ENCODE results near the gene CD33. TPM values are rescaled to one million over a fixed set of nuclear protein-coding genes. Genes with fewer than 3 reads are reported as not detected.

The CD33 gene
- total and polyA plus RNA-seq, 7 donors: 0.24 to 3.1 (median 2.0) TPM

GRCh38 chr19:51272183-51272810 is 47.4 kb downstream of the CD33 start:
- H3K4me3 ChIP-seq: no peak overlapping the region
- ATAC-seq: no peak
- H3K27me3 ChIP-seq (ENCODE audit: insufficient read depth in 3 of 3, low read length in 2 of 3): no peaks in the 10 kb centered on the region
- 59 to 63% (median 61%) methylated on average over 6 of the region's 6 CpGs for WGBS, 3 donors
- no peaks in the 10 kb centered on the region for H3K4me1 ChIP-seq
- TF ChIP-seq CTCF (IDR thresholded peaks at IDR 0.05): no peak
- no peaks in the 10 kb centered on the region for H3K36me3 ChIP-seq (ENCODE audit: insufficient read depth in 1 of 2, low read depth in 1 of 2)
- no peak for DNase-seq
- intact Hi-C loops (cut with DNase I): no loop called here
- no peak overlapping the region for H3K27ac ChIP-seq
- H3K9me3 ChIP-seq: no peaks in the 10 kb centered on the region

- no peaks in the 10 kb centered on the region for H3K4me1 ChIP-seq
- intact Hi-C loops (cut with DNase I): no loop called here
- WGBS, 3 donors: 75 to 79% (median 78%) methylated on average over 8 of the region's 8 CpGs
- DNase-seq (no peak), ATAC-seq (no peak)
- TF ChIP-seq CTCF (IDR thresholded peaks at IDR 0.05): no peak
- H3K27ac ChIP-seq: no peak overlapping the region
- no peaks in the 10 kb centered on the region for H3K27me3 ChIP-seq (ENCODE audit: insufficient read depth in 3 of 3, low read length in 2 of 3)
- H3K9me3 ChIP-seq: no peaks in the 10 kb centered on the region
- H3K4me3 ChIP-seq: no peak overlapping the region
- H3K36me3 ChIP-seq (ENCODE audit: insufficient read depth in 1 of 2, low read depth in 1 of 2): no peaks in the 10 kb centered on the region
Measured at GRCh38 chr19:51274049-51274770, 49.3 kb downstream of the CD33 start.

- no peak overlapping the region for H3K4me3 ChIP-seq
- H3K9me3 ChIP-seq: no peaks in the 10 kb centered on the region
- H3K27me3 ChIP-seq (ENCODE audit: insufficient read depth in 3 of 3, low read length in 2 of 3): no peaks in the 10 kb centered on the region
- ATAC-seq: no peak
- no peak for TF ChIP-seq CTCF (IDR thresholded peaks at IDR 0.05)
- 51 to 53% (median 52%) methylated on average over 3 of the region's 3 CpGs for WGBS, 3 donors
- no peak for DNase-seq
- no peak overlapping the region for H3K27ac ChIP-seq
- H3K4me1 ChIP-seq: no peaks in the 10 kb centered on the region
- intact Hi-C loops (cut with DNase I): no loop called here
- no peaks in the 10 kb centered on the region for H3K36me3 ChIP-seq (ENCODE audit: insufficient read depth in 1 of 2, low read depth in 1 of 2)
Measured at GRCh38 chr19:51277112-51277511, 52.2 kb downstream of the CD33 start.

- TF ChIP-seq CTCF (IDR thresholded peaks at IDR 0.05): no peak
- ATAC-seq: no peak
- WGBS, 3 donors: 77 to 85% (median 83%) methylated on average over 4 of the region's 4 CpGs
- Histone ChIP-seq H3K4me1 (no peaks in the 10 kb centered on the region), H3K36me3 (ENCODE audit: insufficient read depth in 1 of 2, low read depth in 1 of 2) (no peaks in the 10 kb centered on the region), H3K9me3 (no peaks in the 10 kb centered on the region), H3K27ac (no peak overlapping the region), H3K27me3 (ENCODE audit: insufficient read depth in 3 of 3, low read length in 2 of 3) (no peaks in the 10 kb centered on the region), H3K4me3 (no peak overlapping the region)
- DNase-seq: no peak
- intact Hi-C loops (cut with DNase I): no loop called here
Measured at GRCh38 chr19:51282335-51282734, 57.5 kb downstream of the CD33 start.
